Naive thymus-derived CD8-positive, alpha-beta T cell (primary cell): ENCODE data around the gene ABHD17C. TPM values are rescaled to one million over a fixed set of nuclear protein-coding genes. Genes with fewer than 3 reads are reported as not detected.

Experiments
- ATAC-seq, 2 donors: fragments of 150-1000 bp; cut with Tn5 transposase in 1 of 2; sonication (Bioruptor Pico), chemical (Tn5 transposase) in 1 of 2; 1 replicate in 1 of 2; 2 replicates in 1 of 2; pipeline ENCODE4 v1.10.0; 2021; ENCODE audit warnings: mild to moderate bottlenecking in 2 of 2, moderate library complexity in 2 of 2
- POLR2A ChIA-PET: fragments of 350-600 bp; sonication (Branson Sonifier 250); formaldehyde crosslinking; loops from one replicate; lab custom pipeline; 2021; ENCODE audit warnings: antibody characterized with exemption; lab: Charles Lee
- DNase-seq, 10 donors: peaks; one replicate each; pipeline versions ENCODE4 v3.0.0 to v3.0.0-alpha.2; 2020 to 2022
- H3K27ac Mint-ChIP-seq, 10 donors: one replicate each; pipeline ENCODE4 v1.8.0; 2020 to 2022; ENCODE audit warnings: mild to moderate bottlenecking in 10 of 10, mixed read lengths in 10 of 10, moderate library complexity in 4 of 10, inconsistent platforms in 1 of 10
- H3K27me3 Mint-ChIP-seq, 5 donors: one replicate each; pipeline ENCODE4 v1.8.0; 2021 to 2022; ENCODE audit warnings: mixed read lengths in 5 of 5
- H3K36me3 Mint-ChIP-seq, 3 donors: one replicate each; pipeline ENCODE4 v1.8.0; 2020 to 2022; ENCODE audit warnings: mixed read lengths in 3 of 3, mild to moderate bottlenecking in 2 of 3, inconsistent platforms in 1 of 3
- H3K4me1 Mint-ChIP-seq, 4 donors: one replicate each; pipeline ENCODE4 v1.8.0; 2021 to 2022; ENCODE audit warnings: mixed read lengths in 4 of 4
- H3K4me3 Mint-ChIP-seq, 10 donors: one replicate each; pipeline ENCODE4 v1.8.0; 2020 to 2022; ENCODE audit warnings: mild to moderate bottlenecking in 10 of 10, mixed read lengths in 10 of 10, moderate library complexity in 6 of 10, inconsistent platforms in 1 of 10
- H3K9me3 Mint-ChIP-seq, 9 donors: one replicate each; pipeline ENCODE4 v1.8.0; 2020 to 2022; ENCODE audit warnings: mixed read lengths in 9 of 9, mild to moderate bottlenecking in 3 of 9, inconsistent platforms in 1 of 9, moderate library complexity in 1 of 9
- polyA plus RNA-seq, 3 donors: library from polyadenylated mRNA; unstranded; fragments of 300-500 nt; fragmentation: Illumina TruSeq; gene quantifications; one replicate each; pipeline ENCODE4 v1.2.3, GENCODE V29; 2021
- total RNA-seq, 8 experiments: library from RNA in 2 of 8; stranded (reverse) in 2 of 8; gene quantifications; one replicate each; pipeline ENCODE4 v1.2.3 and lab custom pipeline; 2021 to 2026

The ABHD17C gene
- total and polyA plus RNA-seq, 5 experiments from 2014 or later, result 0.08 to 2.5 (median 1.8) TPM

GRCh38 chr15:80710635-80711554 is 15.8 kb downstream of the ABHD17C start:
- Mint-ChIP-seq H3K27ac (no peak overlapping the region), H3K27me3 (peaks cover 0 to 7% (median 0%) of the 10 kb centered on the region in 5 donors), H3K4me1 (peaks cover 0 to 3% (median 0%) of the 10 kb centered on the region in 4 donors), H3K4me3 (no peak overlapping the region), H3K9me3 (no peaks in the 10 kb centered on the region), H3K36me3 (no peaks in the 10 kb centered on the region)
- DNase-seq (no peak), ATAC-seq (no peak)
- POLR2A ChIA-PET, result no interaction called here

DNA sequence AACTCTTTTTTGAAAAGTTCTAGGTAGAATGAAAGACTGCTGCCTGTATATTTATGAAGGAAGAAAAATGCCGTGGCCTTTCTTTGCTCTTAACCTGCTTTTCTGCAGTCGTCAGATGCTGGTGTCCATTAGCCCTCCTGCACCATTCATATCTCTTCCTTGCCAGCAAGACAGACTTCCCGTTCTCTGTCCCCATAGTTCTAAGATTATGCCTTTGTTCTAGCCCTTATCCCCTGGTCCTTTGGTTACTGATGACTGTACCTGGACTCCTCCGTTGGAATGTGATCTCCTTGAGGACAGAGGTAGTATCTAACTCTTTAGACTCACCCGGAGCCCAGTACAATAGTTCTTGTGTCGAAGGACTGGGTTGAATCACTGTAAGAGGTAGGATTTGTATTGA is 16.8 kb downstream of the ABHD17C start:
- H3K27me3 Mint-ChIP-seq, result peaks cover 0 to 7% (median 0%) of the 10 kb centered on the region in 5 donors
- H3K36me3 Mint-ChIP-seq, result no peaks in the 10 kb centered on the region
- peaks cover 0 to 3% (median 0%) of the 10 kb centered on the region in 4 donors for H3K4me1 Mint-ChIP-seq
- no peaks in the 10 kb centered on the region for H3K9me3 Mint-ChIP-seq
- H3K27ac Mint-ChIP-seq, result no peak overlapping the region
- POLR2A ChIA-PET, result no interaction called here
- ATAC-seq (no peak), DNase-seq (no peak)
- no peak overlapping the region for H3K4me3 Mint-ChIP-seq

DNA sequence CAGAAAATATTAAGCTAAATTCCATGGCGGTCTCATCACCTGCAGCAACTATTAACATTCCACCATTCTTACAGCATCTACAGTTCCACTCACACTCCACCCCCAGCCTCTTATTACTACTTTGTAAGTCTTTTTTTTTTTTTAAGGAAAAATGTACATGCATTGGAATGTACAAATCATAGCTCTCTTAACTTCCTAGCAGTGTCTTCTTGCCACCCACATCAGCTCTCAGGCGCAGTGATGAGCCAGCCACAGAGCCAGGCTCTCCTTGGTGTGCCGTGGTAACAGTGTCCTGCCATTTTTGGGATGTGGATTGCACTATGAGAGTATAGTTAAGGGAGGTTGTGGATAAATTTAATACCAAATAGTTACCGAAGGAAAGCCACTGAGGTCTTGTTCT is 17.8 kb downstream of the ABHD17C start:
- H3K36me3 Mint-ChIP-seq, result no peaks in the 10 kb centered on the region
- H3K27ac Mint-ChIP-seq, result no peak overlapping the region
- no peak for DNase-seq
- no peak for ATAC-seq
- H3K27me3 Mint-ChIP-seq, result peaks cover 0 to 5% (median 0%) of the 10 kb centered on the region in 5 donors
- no peak overlapping the region for H3K4me3 Mint-ChIP-seq
- H3K9me3 Mint-ChIP-seq, result no peaks in the 10 kb centered on the region
- H3K4me1 Mint-ChIP-seq, result peaks cover 0 to 3% (median 0%) of the 10 kb centered on the region in 4 donors
- POLR2A ChIA-PET, result no interaction called here

GRCh38 chr15:80721476-80721875 is 26.4 kb downstream of the ABHD17C start:
- ATAC-seq (no peak), DNase-seq (no peak)
- Mint-ChIP-seq H3K27ac (no peak overlapping the region), H3K4me3 (no peak overlapping the region), H3K27me3 (peaks cover 0 to 3% (median 0%) of the 10 kb centered on the region in 5 donors), H3K36me3 (peaks cover 0 to 12% (median 5%) of the 10 kb centered on the region in 3 donors), H3K4me1 (peaks cover 0 to 2% (median under 1%) of the 10 kb centered on the region in 4 donors), H3K9me3 (peaks cover 0 to 12% (median 6%) of the 10 kb centered on the region in 9 donors)
- POLR2A ChIA-PET, result no interaction called here

DNA sequence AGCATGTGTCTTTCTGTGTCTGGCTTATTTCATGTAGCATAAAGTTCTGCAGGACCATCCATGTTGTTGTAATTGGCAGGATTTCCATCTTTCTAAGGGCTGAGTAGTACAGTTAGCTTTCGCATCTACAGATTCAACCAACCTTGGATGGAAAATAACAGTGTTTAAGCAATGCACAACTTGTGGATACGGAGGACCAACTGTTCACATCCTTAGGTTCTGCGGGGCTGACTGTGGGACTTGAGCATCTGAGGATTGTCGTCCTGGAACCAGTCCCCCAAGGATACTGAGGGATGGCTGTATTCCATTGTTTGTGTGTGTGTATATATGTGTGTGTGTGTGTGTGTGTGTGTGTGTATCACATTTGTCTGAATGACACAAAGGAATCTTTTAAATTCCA is 27.7 kb downstream of the ABHD17C start:
- Mint-ChIP-seq H3K36me3 (peaks cover 0 to 12% (median 5%) of the 10 kb centered on the region in 3 donors), H3K4me1 (peaks cover 0 to 2% (median under 1%) of the 10 kb centered on the region in 4 donors), H3K9me3 (peaks cover 0 to 20% (median 6%) of the 10 kb centered on the region in 9 donors), H3K27ac (no peak overlapping the region), H3K4me3 (no peak overlapping the region), H3K27me3 (peaks cover 0 to 3% (median 0%) of the 10 kb centered on the region in 5 donors)
- no peak for ATAC-seq
- DNase-seq, result no peak
- POLR2A ChIA-PET, result no interaction called here

- H3K9me3 Mint-ChIP-seq, result peaks cover 0 to 20% (median 6%) of the 10 kb centered on the region in 9 donors
- H3K4me1 Mint-ChIP-seq, result no peaks in the 10 kb centered on the region
- ATAC-seq, result no peak
- H3K27me3 Mint-ChIP-seq, result peaks cover 0 to 2% (median 0%) of the 10 kb centered on the region in 5 donors
- POLR2A ChIA-PET, result no interaction called here
- no peak overlapping the region for H3K27ac Mint-ChIP-seq
- no peak for DNase-seq
- peaks cover 0 to 8% (median 5%) of the 10 kb centered on the region in 3 donors for H3K36me3 Mint-ChIP-seq
- H3K4me3 Mint-ChIP-seq, result no peak overlapping the region
Measured at GRCh38 chr15:80727196-80727595, 32.1 kb downstream of the ABHD17C start.

DNA sequence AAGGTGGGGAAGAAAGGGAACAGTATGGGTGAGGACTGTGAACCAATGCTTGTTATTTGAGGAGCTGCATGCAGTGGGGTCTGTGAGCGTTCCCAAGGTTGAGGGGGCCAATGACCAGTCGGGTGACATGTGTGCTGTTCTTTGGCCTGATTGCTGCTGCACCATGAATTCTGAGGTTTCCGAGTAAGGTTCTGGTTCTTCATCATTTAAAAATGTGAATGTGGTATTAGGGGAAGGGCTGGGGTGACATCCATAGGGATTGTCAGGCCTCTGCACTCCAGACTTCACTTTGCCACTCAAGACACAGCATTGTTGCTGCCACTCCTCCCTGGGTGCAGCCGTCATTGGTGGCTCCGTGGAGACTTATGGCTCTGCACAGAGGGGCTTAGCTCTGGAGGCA is 32.5 kb downstream of the ABHD17C start:
- Mint-ChIP-seq H3K4me3 (no peak overlapping the region), H3K27me3 (peaks cover 0 to 2% (median 0%) of the 10 kb centered on the region in 5 donors), H3K9me3 (peaks cover 0 to 20% (median 6%) of the 10 kb centered on the region in 9 donors), H3K27ac (no peak overlapping the region), H3K36me3 (peaks cover 0 to 8% (median 5%) of the 10 kb centered on the region in 3 donors), H3K4me1 (no peaks in the 10 kb centered on the region)
- POLR2A ChIA-PET, result no interaction called here
- no peak for ATAC-seq
- no peak for DNase-seq

DNA sequence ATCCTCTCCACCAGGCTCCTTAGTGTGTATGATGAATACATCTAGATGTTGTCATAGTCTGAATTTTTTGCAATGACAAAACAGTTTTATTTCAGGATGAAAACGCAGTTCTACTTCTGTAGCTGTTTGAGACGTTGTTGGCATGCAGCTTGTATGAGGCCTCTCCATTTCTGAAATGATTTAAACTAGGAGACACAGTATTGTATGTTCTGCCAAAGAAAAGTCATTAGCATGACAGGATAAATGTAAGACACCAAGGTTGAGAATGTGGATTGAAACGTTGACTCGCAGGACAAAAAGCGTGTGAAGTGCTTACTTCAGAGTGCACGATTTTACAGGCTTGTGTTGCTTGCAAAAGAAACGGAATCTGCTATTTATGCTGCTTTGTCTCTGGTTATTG is 35.3 kb downstream of the ABHD17C start:
- Mint-ChIP-seq H3K9me3 (peaks cover 0 to 15% (median 6%) of the 10 kb centered on the region in 9 donors), H3K4me1 (peaks cover 0 to under 1% (median 0%) of the 10 kb centered on the region in 4 donors), H3K27me3 (no peaks in the 10 kb centered on the region), H3K4me3 (no peak overlapping the region), H3K27ac (no peak overlapping the region), H3K36me3 (peaks cover 0 to 2% (median 0%) of the 10 kb centered on the region in 3 donors)
- no peak for DNase-seq
- POLR2A ChIA-PET, result no interaction called here
- ATAC-seq, result no peak

GRCh38 chr15:80730926-80731325 is 35.8 kb downstream of the ABHD17C start:
- H3K9me3 Mint-ChIP-seq, result peaks cover 0 to 14% (median 3%) of the 10 kb centered on the region in 9 donors
- H3K27me3 Mint-ChIP-seq, result no peaks in the 10 kb centered on the region
- H3K36me3 Mint-ChIP-seq, result no peaks in the 10 kb centered on the region
- no peak overlapping the region for H3K4me3 Mint-ChIP-seq
- peaks cover 0 to 4% (median 0%) of the 10 kb centered on the region in 4 donors for H3K4me1 Mint-ChIP-seq
- H3K27ac Mint-ChIP-seq, result no peak overlapping the region
- ATAC-seq (no peak), DNase-seq (no peak)
- POLR2A ChIA-PET, result no interaction called here

- Mint-ChIP-seq H3K36me3 (no peaks in the 10 kb centered on the region), H3K27me3 (no peaks in the 10 kb centered on the region), H3K9me3 (peaks cover 0 to 2% (median 0%) of the 10 kb centered on the region in 9 donors), H3K4me3 (no peak overlapping the region), H3K4me1 (peaks cover 0 to 4% (median 0%) of the 10 kb centered on the region in 4 donors), H3K27ac (peak overlapping the region in 1 of 10 donors; percentile 12)
- ATAC-seq (no peak), DNase-seq (no peak)
- POLR2A ChIA-PET, result no interaction called here
Measured at GRCh38 chr15:80732167-80732566, 37.1 kb downstream of the ABHD17C start.

- POLR2A ChIA-PET, result no interaction called here
- H3K27me3 Mint-ChIP-seq, result peaks cover 0 to 5% (median 0%) of the 10 kb centered on the region in 5 donors
- H3K4me1 Mint-ChIP-seq, result peaks cover 0 to 4% (median 0%) of the 10 kb centered on the region in 4 donors
- peaks cover 0 to 3% (median 0%) of the 10 kb centered on the region in 3 donors for H3K36me3 Mint-ChIP-seq
- H3K4me3 Mint-ChIP-seq, result no peak overlapping the region
- ATAC-seq, result no peak
- H3K9me3 Mint-ChIP-seq, result peaks cover 0 to 5% (median 0%) of the 10 kb centered on the region in 9 donors
- no peak overlapping the region for H3K27ac Mint-ChIP-seq
- no peak for DNase-seq
Measured at GRCh38 chr15:80732818-80733217, 37.7 kb downstream of the ABHD17C start.

- ATAC-seq, result no peak
- no peak for DNase-seq
- POLR2A ChIA-PET, result no interaction called here
- peaks cover 0 to 8% (median 0%) of the 10 kb centered on the region in 5 donors for H3K27me3 Mint-ChIP-seq
- H3K9me3 Mint-ChIP-seq, result peaks cover 0 to 11% (median 0%) of the 10 kb centered on the region in 9 donors
- no peak overlapping the region for H3K4me3 Mint-ChIP-seq
- H3K27ac Mint-ChIP-seq, result no peak overlapping the region
- peaks cover 0 to 4% (median 0%) of the 10 kb centered on the region in 4 donors for H3K4me1 Mint-ChIP-seq
- peaks cover 0 to 3% (median 0%) of the 10 kb centered on the region in 3 donors for H3K36me3 Mint-ChIP-seq
Measured at GRCh38 chr15:80733460-80733859, 38.4 kb downstream of the ABHD17C start.

- Mint-ChIP-seq H3K27me3 (peaks cover 0 to 8% (median 0%) of the 10 kb centered on the region in 5 donors), H3K9me3 (peaks cover 0 to 17% (median 0%) of the 10 kb centered on the region in 9 donors), H3K4me3 (no peak overlapping the region), H3K27ac (peak overlapping the region in 1 of 10 donors; percentile 8), H3K4me1 (peaks cover 0 to 7% (median 0%) of the 10 kb centered on the region in 4 donors), H3K36me3 (peaks cover 0 to 3% (median 0%) of the 10 kb centered on the region in 3 donors)
- ATAC-seq (no peak), DNase-seq (no peak)
- POLR2A ChIA-PET, result no interaction called here
Measured at GRCh38 chr15:80735344-80735743, 40.2 kb downstream of the ABHD17C start.
